ENCODE measurements around the gene CD207.

- no peak for TF ChIP-seq TAF1 (conservative IDR thresholded peaks at IDR 0.05)
- TF ChIP-seq GABPA (IDR thresholded peaks at IDR 0.05 in 1 of 2, conservative IDR thresholded peaks at IDR 0.05 in 1 of 2) = no peak
- no peak for TF ChIP-seq RAD21 (IDR thresholded peaks at IDR 0.05)
- TF ChIP-seq, protein P1, sequence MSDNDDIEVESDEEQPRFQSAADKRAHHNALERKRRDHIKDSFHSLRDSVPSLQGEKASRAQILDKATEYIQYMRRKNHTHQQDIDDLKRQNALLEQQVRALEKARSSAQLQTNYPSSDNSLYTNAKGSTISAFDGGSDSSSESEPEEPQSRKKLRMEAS (IDR thresholded peaks at IDR 0.05) = no peak
These were observed 33.9 kb downstream of the CD207 start for GRCh38 chr2:70801607-70802263.

Measured in liver (tissue), 2 donors.